Stimulated activated CD4-positive, alpha-beta T cell treated with anti-CD3 and anti-CD28 coated beads, TNF-alpha, amount 100 ng/mL, for 4 hours (primary cell): ENCODE results near the gene GPR63.
"Not testable (repeated sequence)": the region's sequence is repeated elsewhere in the genome, so short reads cannot be mapped to it uniquely, and the experiment has no call there.

Experiments used
- DNase-seq, 3 experiments: peaks; one replicate each; pipeline ENCODE4 v3.0.0-alpha.2; 2020; ENCODE audit warnings: low read depth in 3 of 3

GPR63 gene

DNA sequence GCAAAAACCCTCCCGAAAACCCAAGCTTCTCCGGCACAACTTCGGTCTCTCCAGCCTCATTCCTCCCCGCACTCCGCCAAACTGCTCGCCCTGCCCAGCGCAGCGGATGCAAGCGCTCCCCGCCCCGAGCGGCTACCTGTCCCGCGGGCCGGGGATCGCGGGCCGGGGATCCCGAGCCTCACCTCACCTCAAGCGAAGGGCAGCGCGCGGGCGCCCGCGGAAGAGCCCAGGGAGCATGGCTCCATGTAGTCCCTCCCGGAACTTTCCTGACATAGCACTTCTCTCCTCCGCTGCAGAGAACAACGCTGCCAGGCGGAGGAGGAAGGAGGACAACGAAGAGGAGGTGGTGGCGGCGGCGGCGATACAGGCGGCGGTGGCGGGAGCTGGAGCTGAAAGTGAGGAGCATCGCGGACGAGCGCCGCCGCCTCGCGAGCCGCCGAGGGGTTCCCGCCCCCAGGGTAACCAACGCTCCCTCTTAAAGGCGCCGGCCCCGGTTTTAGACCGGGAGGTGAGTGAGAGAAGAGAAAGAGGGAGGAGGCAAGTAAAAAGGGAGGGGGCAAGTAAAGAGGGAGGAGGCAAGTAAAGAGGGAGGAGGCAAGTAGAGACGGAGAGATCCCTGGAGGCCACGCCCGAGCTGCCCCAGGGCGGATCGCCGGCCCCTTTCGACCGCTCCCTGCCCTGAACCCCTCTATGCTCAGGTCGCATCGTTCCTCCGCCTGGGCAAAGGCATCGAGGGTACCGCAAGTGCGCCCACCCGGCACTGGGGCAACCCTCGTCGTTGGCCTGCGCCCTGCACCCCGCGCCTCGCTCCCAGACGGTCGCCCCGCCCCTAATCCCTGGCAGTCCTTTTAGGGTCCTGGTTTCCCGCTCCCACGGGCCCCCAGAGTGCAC lies at the start of gene GPR63:
Gene GPR63, minus strand, starts transcription at position 397 of the 891 bp plus-strand sequence. CDS start 37,746 bp downstream, outside the sequence.
- DNase-seq = peak; percentile 28 to 34 (median 29)

GRCh38 chr6:96886519-96886918 lies 49.2 kb upstream of the GPR63 start:
- no peak for DNase-seq

DNA sequence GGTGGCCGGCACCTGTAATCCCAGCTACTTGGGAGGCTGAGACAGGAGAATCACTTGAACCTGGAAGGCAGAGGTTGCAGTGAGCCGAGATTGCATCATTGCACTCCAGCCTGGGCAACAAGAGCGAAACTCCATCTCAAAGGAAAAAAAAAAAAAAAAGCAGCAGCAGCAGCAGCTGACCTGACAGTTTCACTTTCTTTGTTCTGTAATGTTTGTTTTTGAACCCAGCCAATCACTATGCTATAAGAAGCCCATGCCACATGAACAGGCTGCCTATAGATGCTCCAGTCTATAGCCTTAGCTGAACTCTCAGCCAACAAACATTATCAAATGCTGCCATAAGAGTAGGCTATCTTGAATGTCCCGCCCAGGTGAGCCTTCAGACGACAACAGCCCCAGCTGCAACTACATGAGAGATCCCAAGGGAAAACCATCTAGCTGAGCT lies 47.9 kb upstream of the GPR63 start:
- not testable (repeated sequence) for DNase-seq

GRCh38 chr6:96878143-96878542 lies 40.9 kb upstream of the GPR63 start:
- DNase-seq = no peak

- no peak for DNase-seq
These were observed 39.7 kb upstream of the GPR63 start for GRCh38 chr6:96876886-96877545.

DNA sequence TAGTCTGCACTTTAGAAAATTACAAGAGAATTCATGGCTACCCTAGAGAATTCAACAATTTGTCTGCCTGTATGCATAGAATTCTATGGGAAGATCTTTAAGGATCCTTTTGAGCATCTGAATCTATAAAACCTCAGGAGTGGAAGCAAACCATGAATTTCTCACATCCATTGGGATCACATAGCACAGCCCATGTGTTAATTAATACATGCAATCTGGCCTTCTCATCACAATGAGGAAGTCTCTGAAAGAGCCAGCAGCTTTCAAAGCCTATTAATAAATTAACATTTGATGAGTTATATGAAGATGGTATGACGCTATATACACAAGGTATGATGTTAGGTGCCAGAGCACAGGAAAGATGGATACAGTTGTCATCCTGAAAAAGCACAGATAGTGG lies 35.7 kb upstream of the GPR63 start:
- no peak for DNase-seq

DNA sequence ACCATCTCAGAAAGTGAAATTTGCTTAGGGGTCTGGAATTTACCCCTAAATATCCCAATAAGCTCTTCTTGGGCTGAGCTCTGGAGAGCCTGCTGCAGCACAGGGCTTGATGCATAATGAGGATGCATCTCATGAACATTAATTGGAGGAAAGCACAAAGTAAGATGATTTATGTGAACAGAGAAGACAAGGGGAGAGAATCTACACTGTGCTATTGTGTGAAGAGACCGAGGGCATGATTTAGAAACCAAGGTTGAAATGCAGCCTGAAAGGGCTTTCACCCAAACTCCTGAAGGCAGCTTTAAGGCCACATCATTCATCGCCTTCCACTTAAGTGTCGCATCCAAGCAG lies 27.8 kb upstream of the GPR63 start:
- no peak for DNase-seq

DNA sequence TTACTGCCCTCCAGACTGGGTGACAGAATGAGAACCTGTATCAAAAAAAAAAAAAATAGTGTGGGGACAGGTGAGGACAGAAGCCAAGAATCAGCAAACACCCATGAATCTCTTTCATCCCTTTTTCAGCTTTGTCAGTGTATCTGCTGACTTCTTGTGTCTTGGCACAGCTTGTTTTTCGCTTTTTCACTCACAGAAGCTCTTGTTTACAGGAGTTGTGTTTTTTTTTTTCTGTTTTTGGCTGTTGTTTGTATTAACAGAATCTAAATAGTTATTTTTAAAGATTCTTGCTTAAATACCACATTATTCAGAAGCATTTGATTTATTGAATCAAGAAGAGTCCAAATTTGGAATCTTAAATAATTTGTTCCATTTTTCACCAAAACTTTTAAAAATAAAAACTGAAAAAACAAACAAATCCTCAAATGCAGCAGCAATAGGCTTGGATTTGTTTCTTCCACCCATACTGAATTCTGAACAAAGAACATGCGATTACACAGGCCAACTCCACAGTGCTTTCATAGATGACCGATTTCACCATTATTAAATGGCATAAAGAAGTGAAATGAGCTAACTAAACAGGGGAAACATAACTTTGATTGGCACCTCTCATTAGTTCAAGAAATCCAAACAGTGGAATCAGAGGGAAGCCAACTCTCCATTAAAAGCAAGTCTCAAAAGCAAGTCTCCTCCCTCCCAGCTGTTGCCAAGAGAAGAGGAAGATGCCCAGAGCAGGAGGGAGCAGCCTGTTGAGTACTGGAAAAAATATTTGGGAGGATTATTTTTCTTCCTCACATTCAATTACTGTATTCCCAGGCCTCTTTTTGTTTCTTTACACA lies 27.2 kb upstream of the GPR63 start:
- DNase-seq = no peak

DNA sequence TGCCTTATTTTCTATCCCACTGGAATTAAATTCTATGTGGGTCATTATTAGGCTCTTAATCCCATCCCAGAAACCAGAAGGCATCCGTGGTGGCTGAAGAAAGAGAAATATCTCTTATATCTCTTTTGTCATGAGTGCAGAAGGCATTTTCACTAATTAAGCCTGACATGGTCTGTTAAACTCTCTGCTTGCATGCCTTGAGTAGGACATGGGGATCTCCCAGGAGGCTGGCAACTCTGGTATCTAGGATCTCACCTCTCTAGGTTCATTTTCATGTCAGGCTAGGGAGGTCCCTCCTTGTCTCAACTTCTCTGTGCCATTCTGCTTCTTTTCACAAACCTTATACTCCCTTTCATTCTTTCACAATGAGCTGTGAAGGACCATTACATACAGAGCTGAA lies 25.3 kb upstream of the GPR63 start:
- DNase-seq = no peak

- no peak for DNase-seq
These were observed 24.3 kb upstream of the GPR63 start for GRCh38 chr6:96861588-96861987.

DNA sequence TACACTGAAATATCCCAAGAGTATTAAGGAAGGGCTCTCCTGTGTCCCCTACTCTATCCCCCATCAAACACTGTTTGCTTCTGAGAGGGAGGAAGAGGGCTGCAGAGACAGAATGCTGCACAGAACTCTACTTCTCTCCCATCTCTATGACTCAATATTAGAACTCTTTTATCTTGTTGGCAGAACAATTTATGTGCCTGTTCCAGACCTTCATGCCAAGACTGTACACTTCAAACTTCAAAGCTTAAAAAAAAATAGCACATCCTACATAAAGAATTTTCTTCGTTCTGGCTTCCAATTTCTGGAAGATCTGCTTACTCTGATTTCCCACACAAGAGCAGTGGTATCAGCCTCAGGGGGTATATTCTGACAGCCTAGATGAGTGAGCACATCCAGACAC lies 19.6 kb upstream of the GPR63 start:
- no peak for DNase-seq

GRCh38 chr6:96853083-96853482 lies 15.8 kb upstream of the GPR63 start:
- DNase-seq = no peak

GRCh38 chr6:96852605-96853004 lies 15.3 kb upstream of the GPR63 start:
- DNase-seq = no peak

DNA sequence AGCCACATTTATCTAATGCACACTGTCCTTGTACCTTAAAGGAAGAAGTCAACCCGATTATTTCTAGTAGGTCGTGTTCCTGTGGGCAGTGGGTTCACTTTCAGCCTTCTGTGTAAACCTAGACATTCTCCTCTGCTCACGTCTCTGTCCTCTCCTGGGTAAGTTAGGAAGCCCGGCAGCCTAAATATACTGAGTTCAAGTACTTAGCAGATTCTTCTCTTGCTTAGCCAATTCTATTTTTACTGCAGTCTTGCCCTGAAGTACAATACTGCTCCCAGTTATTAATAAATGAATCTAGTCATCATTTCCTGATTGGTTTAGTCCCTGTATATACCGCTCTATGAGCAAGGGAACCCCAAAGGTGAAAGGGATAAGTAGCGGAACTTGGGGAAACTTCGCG lies 14.6 kb upstream of the GPR63 start:
- DNase-seq = no peak

- DNase-seq = no peak
These were observed 12.3 kb upstream of the GPR63 start for GRCh38 chr6:96849615-96850014.

DNA sequence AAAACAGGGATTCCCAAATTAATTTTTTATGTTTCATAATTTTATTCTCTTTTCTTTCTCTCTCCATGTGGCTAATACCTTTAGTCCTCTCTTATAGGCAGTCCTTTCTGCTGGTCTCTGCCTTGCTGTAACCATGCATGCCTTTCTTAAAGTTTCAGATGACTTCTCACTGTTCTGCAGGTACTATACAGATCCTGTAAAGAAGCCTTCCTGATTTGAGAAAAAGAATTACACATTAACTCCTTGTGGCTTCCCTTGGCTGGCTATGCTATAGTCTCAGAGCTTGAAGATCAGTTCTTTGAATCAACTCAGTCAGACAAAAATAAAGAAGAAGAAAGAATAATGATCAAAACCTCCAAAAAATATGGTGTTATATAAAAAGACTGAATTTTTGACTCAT lies 7.3 kb upstream of the GPR63 start:
- DNase-seq = no peak

GRCh38 chr6:96841345-96841744 lies 4.1 kb upstream of the GPR63 start:
- no peak for DNase-seq

DNA sequence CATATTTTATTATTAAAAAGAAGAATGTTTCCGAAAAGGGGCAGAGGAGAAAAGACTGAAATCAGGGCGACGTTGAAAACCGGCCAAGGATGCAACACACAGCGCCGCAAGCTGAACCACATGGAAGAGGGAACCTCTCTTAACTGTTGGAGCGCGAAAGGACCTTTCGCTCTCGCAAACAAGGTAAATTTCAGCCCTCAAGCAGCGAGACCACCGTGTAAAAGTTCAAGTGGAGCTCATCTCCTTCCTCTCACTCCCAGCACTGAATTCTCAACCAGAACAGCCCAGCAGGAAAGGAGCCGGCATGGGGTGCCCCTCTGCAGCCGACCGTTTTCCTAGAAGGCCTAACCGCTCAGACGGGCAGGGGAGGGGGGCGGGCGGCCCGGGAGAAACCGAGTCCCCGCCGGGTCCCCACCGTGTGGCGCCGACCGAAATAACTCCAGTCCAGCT lies 621 bp downstream of the GPR63 start:
- DNase-seq = peak in 1 of 3 experiments; percentile 1

GRCh38 chr6:96834070-96834469 lies 3.2 kb downstream of the GPR63 start:
- no peak for DNase-seq

DNA sequence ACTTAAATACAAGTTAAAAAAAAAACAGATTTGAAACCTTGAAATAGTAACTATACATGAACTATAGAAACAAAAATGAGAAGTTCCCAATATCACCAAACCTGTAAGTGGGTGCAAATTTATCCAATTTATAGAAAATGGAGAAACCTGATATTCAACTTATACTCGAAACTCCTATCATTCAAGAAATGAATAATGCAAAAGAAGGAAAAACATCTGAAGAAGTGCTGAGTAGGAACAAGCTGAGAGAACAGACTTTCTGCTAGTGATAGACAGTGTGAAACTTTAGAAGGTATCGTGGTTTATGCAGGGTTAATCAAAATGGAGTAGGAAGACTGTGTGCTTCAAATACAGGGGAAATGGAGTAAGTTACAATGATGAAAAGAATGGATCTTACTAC lies 4.5 kb downstream of the GPR63 start:
- no peak for DNase-seq

DNA sequence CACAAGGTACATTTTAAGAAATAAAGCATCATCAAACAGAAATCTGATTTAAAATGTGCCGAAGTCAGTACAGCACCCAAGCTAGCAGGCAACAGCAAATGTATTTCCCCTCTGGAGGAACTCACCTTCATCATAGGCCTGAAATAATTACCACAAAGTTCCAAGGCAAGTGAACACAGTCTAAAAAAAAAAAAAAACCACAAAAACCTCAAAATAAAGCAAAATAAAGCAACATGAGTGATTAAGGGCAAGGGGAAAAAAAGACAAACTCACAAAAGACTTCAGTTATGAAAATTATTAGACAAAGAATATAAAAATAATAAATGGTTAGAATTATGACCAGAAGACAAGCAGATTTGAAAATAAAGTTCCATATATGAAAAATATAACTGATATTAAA lies 10.4 kb downstream of the GPR63 start:
- no peak for DNase-seq

- no peak for DNase-seq
These were observed 13.5 kb downstream of the GPR63 start for GRCh38 chr6:96823743-96824142.
